Epithelial cell of proximal tubule (primary cell): ENCODE results near the gene PLA2G4A. TPM values are rescaled to one million over a fixed set of nuclear protein-coding genes. Genes with fewer than 3 reads are reported as not detected.

Experiments used
- DNase-seq: peaks from one replicate; pipeline ENCODE4 v3.0.0-alpha.2; 2011; ENCODE audit warnings: low read depth
- H3K4me3 ChIP-seq: 2 replicates; pipeline ENCODE4 v1.5.1; 2011; ENCODE audit warnings: low read depth, mild to moderate bottlenecking, low read length
- CTCF ChIP-seq: conservative IDR thresholded peaks from 2 replicates; pipeline ENCODE4 v1.5.1; 2012; ENCODE audit warnings: low read depth, mild to moderate bottlenecking, low read length
- total RNA-seq: library from RNA; depleted of rRNA; stranded (reverse); fragments of >200 nt; gene quantifications from 2 replicates; pipeline ENCODE4 v1.2.3, GENCODE V29; 2015

PLA2G4A gene
- total RNA-seq, 1 donor from 2014 or later = 0.40 TPM

- no peak for DNase-seq
- TF ChIP-seq CTCF = no peak
- H3K4me3 ChIP-seq = no peak overlapping the region
Measured at GRCh38 chr1:187009320-187009719, 180.6 kb downstream of the PLA2G4A start.

DNA sequence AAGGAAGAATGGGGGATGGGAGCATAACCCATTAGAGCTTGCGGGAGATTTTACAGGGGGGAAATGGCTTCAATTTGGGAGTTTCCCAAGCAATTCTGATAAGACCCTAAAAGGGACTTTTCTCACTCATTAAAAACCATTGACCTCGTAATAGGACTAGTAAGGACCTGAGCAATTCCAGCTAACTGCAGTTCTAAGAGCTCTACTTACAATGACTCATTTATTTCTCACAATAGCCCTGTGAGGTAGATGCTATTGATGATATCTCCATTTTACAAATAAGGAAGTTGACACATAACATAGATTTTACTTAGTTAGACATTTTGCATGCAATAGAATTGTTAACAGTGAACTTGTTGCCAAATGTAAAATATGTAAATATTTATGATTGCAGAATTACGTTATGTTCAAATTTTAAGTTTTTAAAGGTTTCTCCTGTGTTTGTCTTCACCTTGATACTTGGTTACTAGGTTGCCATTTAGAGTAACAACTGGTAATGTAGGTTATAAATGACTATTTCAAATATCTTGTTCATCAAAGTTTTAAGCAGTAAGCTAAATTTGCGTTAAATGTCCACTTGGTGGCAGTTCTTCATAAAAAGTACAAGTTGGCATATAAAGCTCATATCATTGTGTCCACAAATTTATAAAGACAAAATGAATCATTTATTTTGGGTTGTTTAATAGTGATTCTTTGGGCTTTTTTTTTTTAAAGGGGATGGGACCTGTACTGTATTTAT lies 182.0 kb downstream of the PLA2G4A start:
- DNase-seq = no peak

DNA sequence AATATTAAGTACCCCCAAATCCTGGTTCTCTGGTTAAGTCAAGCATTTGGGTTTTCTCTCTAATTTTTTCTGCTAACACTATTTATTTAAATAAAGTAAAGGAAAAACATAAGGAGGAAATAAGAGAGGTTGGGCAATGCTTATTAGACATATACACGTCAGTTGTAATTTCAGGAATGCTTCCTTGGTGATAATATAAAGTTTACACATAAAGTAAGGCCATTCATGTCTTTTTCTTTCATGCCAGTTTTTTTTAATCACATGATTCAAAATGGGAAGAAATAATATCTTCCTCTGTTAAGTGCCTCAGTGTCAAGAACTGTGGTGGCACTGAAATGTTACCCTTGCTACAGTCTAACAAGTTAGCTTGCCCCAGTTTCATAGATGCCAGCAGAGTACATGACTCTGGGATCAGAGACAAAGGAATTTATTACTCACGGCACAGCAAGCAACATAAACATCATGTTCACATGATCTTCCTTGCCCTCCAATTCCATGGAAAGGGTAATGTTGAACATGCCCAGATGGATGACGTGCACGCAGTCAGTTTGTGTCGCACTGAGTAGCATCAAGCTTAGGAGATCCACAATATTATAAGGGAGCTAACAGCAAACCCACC lies 184.9 kb downstream of the PLA2G4A start:
- H3K4me3 ChIP-seq = no peak overlapping the region
- no peak for DNase-seq
- no peak for TF ChIP-seq CTCF

More for the DNA sequence above, 182.0 kb downstream of the PLA2G4A start:
- TF ChIP-seq CTCF = no peak
- H3K4me3 ChIP-seq = no peak overlapping the region

- no peak for DNase-seq
- no peak overlapping the region for H3K4me3 ChIP-seq
- no peak for TF ChIP-seq CTCF
Measured at GRCh38 chr1:187018291-187018690, 189.5 kb downstream of the PLA2G4A start.

- no peak for DNase-seq
- H3K4me3 ChIP-seq = no peak overlapping the region
- TF ChIP-seq CTCF = no peak
Measured at GRCh38 chr1:187027253-187027652, 198.5 kb downstream of the PLA2G4A start.

DNA sequence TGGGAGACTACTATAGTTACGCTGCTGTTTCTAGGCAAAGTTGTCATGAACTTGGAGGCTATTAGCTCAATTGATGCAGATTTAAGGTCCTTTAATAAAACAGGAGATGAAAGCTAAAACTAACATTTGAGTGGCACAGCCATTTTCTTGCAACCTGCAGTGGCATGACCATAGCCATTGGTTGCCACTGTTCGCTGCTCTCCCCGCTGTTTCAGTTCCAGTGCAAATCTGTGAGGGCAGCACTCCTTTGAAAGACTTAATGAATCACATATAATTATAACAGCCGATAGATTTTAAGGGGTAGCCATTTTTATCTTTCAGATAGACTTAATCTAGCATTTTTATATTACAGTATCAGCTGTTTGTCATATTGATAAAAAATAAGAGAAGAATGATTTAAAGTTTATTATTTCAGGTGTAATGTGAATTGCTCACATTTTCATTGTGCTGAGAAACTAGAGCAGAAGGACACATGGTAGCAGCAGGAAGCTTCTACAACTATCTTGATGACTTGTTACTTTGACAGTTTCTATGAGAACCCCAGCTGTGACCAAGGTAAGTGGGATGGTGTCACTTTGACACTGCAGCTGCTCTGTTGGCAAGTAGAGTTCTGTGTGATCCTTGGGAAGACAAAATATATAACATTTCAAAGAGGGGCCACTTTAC lies 203.7 kb downstream of the PLA2G4A start:
- H3K4me3 ChIP-seq = no peak overlapping the region
- DNase-seq = no peak
- TF ChIP-seq CTCF = no peak
